Cardiac atrium fibroblast (primary cell): Measurements from ENCODE around the gene NCAM1. TPM values are rescaled to one million over a fixed set of nuclear protein-coding genes. Genes with fewer than 3 reads are reported as not detected.

Source experiments
- total RNA-seq: library from RNA; depleted of rRNA; stranded (reverse); fragments of >200 nt; gene quantifications from 2 replicates; pipeline ENCODE4 v1.2.3, GENCODE V29; 2015

Gene NCAM1
- total RNA-seq = 0.18 and 2.8 TPM in 2 replicates

GRCh38 chr11:112961146-112961668 lies at the start of gene NCAM1:
TSS of gene NCAM1 (plus strand) at chr11:112961420.

GRCh38 chr11:113314389-113315301 lies 353.4 kb downstream of the NCAM1 start, which contains the start of gene TTC12:
TSS of gene TTC12 (plus strand) at chr11:113314583. CDS start at chr11:113316258, 1,675 bp downstream.

